HG03066 (cell line): ENCODE data around the gene NRXN3.

Experiments used
- ATAC-seq: cut with Tn5 transposase; IDR thresholded peaks from one replicate; pipeline ENCODE4 v1.9.1; 2021; ENCODE audit warnings: low read depth; ENCODE audit not compliant: unreplicated experiment

Gene NRXN3

GRCh38 chr14:79665556-79665955, 1495.4 kb downstream of the NRXN3 start:
- no peak for ATAC-seq

- no peak for ATAC-seq
These were observed 1498.8 kb downstream of the NRXN3 start for GRCh38 chr14:79668951-79669350.

- no peak for ATAC-seq
These were observed 1500.6 kb downstream of the NRXN3 start for GRCh38 chr14:79670811-79671210.

- no peak for ATAC-seq
These were observed 1509.9 kb downstream of the NRXN3 start for GRCh38 chr14:79680087-79680486.

GRCh38 chr14:79686196-79686595, 1516.0 kb downstream of the NRXN3 start:
- ATAC-seq: no peak

GRCh38 chr14:79690960-79691359, 1520.8 kb downstream of the NRXN3 start:
- ATAC-seq: no peak

- no peak for ATAC-seq
These were observed 1523.8 kb downstream of the NRXN3 start for GRCh38 chr14:79693935-79694334.

- no peak for ATAC-seq
These were observed 1525.1 kb downstream of the NRXN3 start for GRCh38 chr14:79695307-79695706.

- no peak for ATAC-seq
These were observed 1528.1 kb downstream of the NRXN3 start for GRCh38 chr14:79698298-79698711.

GRCh38 chr14:79699206-79699605, 1529.0 kb downstream of the NRXN3 start:
- no peak for ATAC-seq

- ATAC-seq: no peak
These were observed 1531.2 kb downstream of the NRXN3 start for GRCh38 chr14:79701371-79701770.

GRCh38 chr14:79702197-79702596, 1532.0 kb downstream of the NRXN3 start:
- ATAC-seq: no peak

GRCh38 chr14:79703209-79703608, 1533.0 kb downstream of the NRXN3 start:
- ATAC-seq: no peak

- ATAC-seq: no peak
These were observed 1534.1 kb downstream of the NRXN3 start for GRCh38 chr14:79704041-79704807.

- ATAC-seq: no peak
These were observed 1535.1 kb downstream of the NRXN3 start for GRCh38 chr14:79705126-79705894.

- no peak for ATAC-seq
These were observed 1536.2 kb downstream of the NRXN3 start for GRCh38 chr14:79706382-79706781.

- no peak for ATAC-seq
These were observed 1538.5 kb downstream of the NRXN3 start for GRCh38 chr14:79708426-79709388.

GRCh38 chr14:79709573-79709972, 1539.4 kb downstream of the NRXN3 start:
- ATAC-seq: no peak

GRCh38 chr14:79712302-79712950, 1542.3 kb downstream of the NRXN3 start:
- ATAC-seq: no peak

- no peak for ATAC-seq
These were observed 1551.4 kb downstream of the NRXN3 start for GRCh38 chr14:79721399-79722084.
